Measurements from ENCODE around the gene ARRDC5.
"Not testable (repeated sequence)": the region's sequence is repeated elsewhere in the genome, so short reads cannot be mapped to it uniquely, and the experiment has no call there.

ARRDC5 gene

GRCh38 chr19:4909897-4910593, 7.3 kb upstream of the ARRDC5 start:
- DNase-seq = peak; percentile 29

GRCh38 chr19:4909156-4909896, 6.6 kb upstream of the ARRDC5 start, which contains the start of gene UHRF1:
Gene UHRF1 (plus strand): TSS chr19:4909501. CDS start chr19:4910886, 1,385 bp downstream.
- DNase-seq = no peak

GRCh38 chr19:4908781-4909155, 6.1 kb upstream of the ARRDC5 start:
- no peak for DNase-seq

DNA sequence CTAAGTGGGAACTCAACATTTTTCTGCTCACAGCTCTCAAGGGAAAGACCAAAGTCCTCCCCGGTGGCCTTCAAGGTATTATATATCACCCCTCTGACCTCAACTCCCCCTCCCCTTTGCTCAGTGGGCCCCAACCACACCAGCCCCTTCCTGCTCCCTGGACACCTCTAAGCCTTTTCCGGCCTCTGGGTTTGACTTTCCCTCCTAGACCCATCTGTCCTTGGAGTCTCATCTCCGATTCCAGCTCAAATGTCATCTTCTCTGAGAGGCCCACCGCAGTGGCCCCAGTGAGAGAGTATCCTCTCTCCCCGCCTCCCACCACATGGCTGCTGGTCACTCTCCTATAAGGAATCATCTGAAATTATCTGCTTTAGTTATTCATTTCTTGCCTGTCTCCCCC, 5.7 kb upstream of the ARRDC5 start:
- no peak for DNase-seq

DNA sequence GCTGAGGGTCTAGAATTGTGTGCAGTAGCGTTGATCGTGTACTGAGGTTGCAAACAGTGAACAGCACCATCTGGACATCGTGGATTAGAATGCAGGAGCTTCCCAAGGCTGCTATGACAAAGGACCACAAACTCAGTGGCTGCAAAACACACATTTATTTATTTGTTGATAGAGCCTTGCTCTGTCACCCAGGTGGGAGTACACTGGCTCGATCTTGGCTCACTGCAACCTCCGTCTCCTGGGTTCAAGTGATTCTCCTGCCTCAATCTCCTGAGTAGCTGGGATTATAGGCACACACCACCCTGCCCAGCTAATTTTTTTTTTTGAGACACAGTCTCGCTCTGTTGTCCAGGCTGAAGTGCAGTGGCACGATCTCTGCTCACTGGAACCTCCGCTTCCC, 4.3 kb upstream of the ARRDC5 start:
- DNase-seq = no peak

DNA sequence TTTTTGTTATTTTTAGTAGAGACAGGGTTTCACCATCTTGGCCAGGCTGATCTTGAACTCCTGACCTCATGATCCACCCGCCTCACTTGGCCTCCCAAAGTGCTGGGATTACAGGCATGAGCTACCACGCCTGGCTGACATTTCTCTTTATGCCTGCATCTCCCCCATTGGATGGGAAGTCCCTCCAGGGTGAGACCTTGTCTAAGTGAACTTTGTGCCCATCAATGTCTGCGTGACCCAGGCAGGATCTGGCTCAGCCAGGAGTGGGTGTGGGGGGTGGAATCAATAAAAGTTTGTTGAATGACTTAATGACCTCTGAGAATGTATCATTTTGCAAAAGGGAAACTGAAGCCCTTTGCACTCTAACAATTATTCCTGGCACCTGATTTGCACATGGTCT, 1.8 kb upstream of the ARRDC5 start:
- no peak for DNase-seq

- DNase-seq = not testable (repeated sequence)
Observed at GRCh38 chr19:4900879-4901278, 1.8 kb downstream of the ARRDC5 start.

- DNase-seq = no peak
Observed at GRCh38 chr19:4897146-4897545, 5.5 kb downstream of the ARRDC5 start.

DNA sequence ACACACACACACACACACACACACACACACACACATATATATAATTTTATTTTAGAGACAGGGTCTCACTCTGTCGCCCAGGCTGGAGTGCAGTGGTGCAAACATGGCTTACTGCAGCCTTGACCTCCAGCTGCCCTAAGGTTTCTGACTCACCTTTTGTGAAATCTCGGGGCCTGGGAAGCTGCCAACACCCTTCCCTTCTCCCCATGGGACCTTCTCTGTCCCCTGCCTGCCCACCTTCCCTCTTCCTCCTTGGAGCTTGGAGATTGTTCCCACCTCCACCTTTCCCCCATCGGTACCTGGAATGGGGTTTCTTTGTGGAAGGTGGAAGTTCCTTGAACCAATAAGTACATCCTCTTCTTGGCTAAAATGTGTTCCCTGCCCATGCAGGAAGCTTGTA, 6.3 kb downstream of the ARRDC5 start:
- DNase-seq = no peak

- DNase-seq = not testable (repeated sequence)
Observed at GRCh38 chr19:4892962-4893361, 9.7 kb downstream of the ARRDC5 start.

- DNase-seq = no peak
Observed at GRCh38 chr19:4891066-4891465, 11.6 kb downstream of the ARRDC5 start.

GRCh38 chr19:4889034-4889815, 13.5 kb downstream of the ARRDC5 start:
- DNase-seq = no peak

GRCh38 chr19:4887803-4888202, 14.9 kb downstream of the ARRDC5 start:
- DNase-seq = not testable (repeated sequence)

DNA sequence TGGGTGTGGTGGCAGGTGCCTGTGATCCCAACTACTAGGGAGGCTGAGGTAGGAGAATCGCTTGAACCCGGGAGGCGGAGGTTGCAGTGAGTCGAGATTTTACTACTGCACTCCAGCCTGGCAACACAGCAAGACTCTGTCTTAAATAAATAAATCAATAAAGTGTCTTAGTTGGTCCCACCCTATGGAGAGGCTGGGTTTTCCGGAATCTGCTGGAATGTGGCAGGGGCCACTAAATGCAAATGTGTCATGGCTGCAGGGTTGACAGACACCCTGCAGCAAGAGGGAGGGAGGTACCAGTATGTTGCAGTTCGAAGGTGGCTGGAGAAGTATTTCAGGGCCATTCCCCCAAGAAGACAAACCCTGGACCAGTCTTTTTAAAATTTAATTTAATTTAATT, 17.7 kb downstream of the ARRDC5 start:
- not testable (repeated sequence) for DNase-seq

DNA sequence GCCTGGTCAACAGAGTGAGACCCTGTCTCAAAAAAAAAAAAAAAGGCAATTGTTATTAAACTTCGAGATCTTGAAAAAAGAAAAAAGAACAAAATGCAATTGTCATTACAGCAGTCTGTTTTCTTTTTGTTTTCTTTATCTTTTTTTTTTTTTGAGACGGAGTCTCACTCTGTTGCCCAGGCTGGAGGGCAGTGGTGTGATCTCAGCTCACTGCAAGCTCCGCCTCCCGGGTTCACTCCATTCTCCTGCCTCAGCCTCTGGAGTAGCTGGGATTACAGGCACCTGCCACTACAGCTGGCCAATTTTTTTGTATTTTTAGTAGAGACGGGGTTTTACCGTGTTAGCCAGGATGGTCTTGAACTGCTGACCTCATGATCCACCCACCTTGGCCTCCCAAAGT, 19.8 kb downstream of the ARRDC5 start:
- DNase-seq = not testable (repeated sequence)

DNA sequence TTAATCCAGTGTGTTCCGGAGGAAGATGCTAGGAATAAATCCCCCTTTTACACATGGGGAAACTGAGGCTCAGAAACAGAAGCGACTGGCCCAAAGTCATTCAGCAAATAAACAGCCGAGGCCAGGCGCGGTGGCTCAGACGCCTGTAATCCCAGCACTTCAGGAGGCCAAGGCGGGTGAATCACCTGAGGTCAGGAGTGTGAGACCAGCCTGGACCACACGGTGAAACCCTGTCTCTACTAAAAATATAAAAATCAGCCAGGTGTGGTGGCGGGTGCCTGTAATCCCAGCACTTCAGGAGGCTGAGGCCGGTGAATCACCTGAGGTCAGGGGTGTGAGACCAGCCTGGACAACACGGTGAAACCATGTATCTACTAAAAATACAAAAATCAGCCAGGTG, 23.7 kb downstream of the ARRDC5 start:
- DNase-seq = no peak

- no peak for DNase-seq
Observed at GRCh38 chr19:4878491-4878968, 24.2 kb downstream of the ARRDC5 start.

GRCh38 chr19:4877753-4878490, 24.8 kb downstream of the ARRDC5 start:
- DNase-seq = no peak

GRCh38 chr19:4873930-4874329, 28.8 kb downstream of the ARRDC5 start:
- DNase-seq = no peak

DNA sequence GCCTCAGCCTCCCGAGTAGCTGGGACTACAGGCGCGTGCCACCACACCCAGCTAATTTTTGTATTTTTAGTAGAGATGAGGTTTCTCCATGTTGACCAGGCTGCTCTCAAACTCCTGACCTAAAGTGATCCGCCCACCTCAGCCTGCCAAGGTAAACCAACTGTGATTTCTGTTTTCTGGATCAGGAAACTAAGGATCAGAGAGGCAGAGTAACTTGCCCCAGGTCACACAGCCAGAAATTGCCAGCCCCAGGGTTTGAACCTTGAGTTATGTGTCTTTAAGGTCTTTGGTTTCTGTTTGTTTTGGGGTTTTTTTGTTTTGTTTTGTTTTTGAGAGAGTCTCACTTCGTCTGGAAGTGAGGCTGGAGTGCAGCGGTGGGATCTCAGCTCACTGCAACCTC, 31.0 kb downstream of the ARRDC5 start:
- no peak for DNase-seq

DNA sequence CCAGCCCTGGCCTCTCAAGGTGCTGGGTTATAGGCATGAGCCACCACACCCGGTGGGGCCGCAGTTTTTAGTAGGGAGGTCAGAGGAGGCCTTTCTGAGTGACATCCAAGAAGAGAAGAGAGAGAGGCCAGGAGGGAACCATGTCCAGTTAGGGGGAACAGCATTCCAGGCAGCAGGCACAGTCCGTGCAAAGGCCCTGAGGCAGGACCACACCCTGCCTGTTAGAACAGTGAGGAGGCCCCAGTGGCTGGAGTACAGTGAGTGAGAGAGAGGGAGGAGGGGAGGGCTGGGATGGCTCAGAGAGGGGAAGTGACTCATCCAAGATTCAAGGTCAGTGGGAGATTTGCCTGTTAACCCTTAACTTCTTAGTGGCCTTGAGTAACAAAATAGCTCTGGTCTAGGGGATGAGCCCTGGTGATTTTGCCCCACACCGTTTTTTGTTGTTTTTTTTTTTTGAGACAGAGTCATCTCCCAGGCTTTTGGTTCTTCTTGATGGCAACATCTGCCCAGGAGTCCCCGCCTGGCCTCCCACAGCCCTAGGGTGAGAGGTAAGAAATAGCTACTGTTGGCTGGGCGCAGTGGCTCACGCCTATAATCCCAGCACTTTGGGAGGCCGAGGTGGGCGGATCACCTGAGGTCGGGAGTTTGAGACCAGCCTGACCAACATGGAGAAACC, 32.5 kb downstream of the ARRDC5 start:
- no peak for DNase-seq

DNA sequence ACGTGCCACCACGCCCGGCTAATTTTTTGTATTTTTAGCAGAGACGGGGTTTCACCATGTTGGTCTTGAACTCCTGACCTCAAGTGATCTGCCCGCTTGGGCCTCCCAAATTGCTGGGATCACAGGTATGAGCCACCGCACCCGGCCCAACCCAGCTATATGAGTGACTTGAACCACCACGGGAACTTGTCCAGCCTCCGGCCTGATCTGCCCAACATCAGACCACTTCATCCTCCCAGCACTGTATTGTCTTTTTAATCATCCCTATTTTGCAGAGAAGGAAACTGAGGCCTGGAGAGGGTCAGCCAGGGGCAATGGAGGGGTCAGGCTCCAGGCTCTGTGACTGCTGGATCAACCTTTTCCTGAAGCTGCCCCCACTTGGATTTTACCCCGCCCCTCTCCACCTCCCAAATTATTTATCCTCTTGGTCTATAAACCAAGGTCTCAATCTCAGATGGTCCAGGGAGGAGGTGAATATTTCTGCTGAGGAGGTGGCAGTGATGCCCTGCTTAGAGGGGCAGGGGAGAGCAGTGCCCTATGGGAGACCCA, 34.3 kb downstream of the ARRDC5 start:
- DNase-seq = no peak
